Central memory CD8-positive, alpha-beta T cell (primary cell): Measurements from ENCODE around the gene CELF6.

Source experiments
- ATAC-seq: fragments of 150-1000 bp; cut with Tn5 transposase; replicated peaks from 2 replicates; pipeline ENCODE4 v1.10.0; 2022; ENCODE audit warnings: mild to moderate bottlenecking, moderate FRiP score, moderate number of reproducible peaks; ENCODE audit not compliant: poor library complexity, severe bottlenecking; ENCODE audit errors: extremely low read depth
- DNase-seq, 2 donors: peaks; one replicate each; pipeline ENCODE4 v3.0.0; 2021; ENCODE audit warnings: low spot score in 2 of 2
- H3K27ac Mint-ChIP-seq: one replicate; pipeline ENCODE4 v1.8.0; 2022; ENCODE audit warnings: low read depth, mild to moderate bottlenecking, moderate library complexity, mixed read lengths
- H3K27me3 Mint-ChIP-seq: one replicate; pipeline ENCODE4 v1.8.0; 2022; ENCODE audit warnings: mixed read lengths
- H3K36me3 Mint-ChIP-seq: one replicate; pipeline ENCODE4 v1.8.0; 2022; ENCODE audit warnings: mild to moderate bottlenecking, moderate library complexity, mixed read lengths; ENCODE audit not compliant: insufficient read depth
- H3K4me1 Mint-ChIP-seq: one replicate; pipeline ENCODE4 v1.8.0; 2022; ENCODE audit warnings: mixed read lengths
- H3K4me3 Mint-ChIP-seq: one replicate; pipeline ENCODE4 v1.8.0; 2022; ENCODE audit warnings: mild to moderate bottlenecking, moderate library complexity, mixed read lengths
- H3K9me3 Mint-ChIP-seq: one replicate; pipeline ENCODE4 v1.8.0; 2022; ENCODE audit warnings: mixed read lengths

The CELF6 gene

DNA sequence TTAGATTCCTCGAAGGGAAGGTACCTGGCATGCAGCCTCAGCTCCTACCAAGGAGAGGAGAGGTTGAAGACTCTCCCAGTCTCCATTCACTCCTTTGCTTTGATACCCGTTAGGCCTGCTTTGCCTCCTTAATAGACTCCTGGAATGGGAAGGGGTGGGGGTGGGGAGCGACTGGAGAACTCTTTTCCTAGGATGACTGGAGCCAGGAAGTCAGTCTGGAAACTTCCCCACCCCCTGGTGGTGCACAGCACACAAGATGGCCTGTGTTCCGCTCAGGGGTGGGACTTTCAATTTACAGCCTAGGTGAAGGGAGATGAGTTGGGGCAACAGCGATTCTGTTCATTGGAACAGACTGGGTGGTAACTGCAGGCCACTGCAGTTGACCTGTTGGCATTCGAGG lies 21.4 kb upstream of the CELF6 start:
- Mint-ChIP-seq H3K27ac (peak overlapping the region; percentile 68), H3K9me3 (no peaks in the 10 kb centered on the region), H3K36me3 (peaks cover 13% of the 10 kb centered on the region), H3K4me1 (no peaks in the 10 kb centered on the region), H3K4me3 (no peak overlapping the region), H3K27me3 (no peaks in the 10 kb centered on the region)
- DNase-seq: no peak
- no peak for ATAC-seq

DNA sequence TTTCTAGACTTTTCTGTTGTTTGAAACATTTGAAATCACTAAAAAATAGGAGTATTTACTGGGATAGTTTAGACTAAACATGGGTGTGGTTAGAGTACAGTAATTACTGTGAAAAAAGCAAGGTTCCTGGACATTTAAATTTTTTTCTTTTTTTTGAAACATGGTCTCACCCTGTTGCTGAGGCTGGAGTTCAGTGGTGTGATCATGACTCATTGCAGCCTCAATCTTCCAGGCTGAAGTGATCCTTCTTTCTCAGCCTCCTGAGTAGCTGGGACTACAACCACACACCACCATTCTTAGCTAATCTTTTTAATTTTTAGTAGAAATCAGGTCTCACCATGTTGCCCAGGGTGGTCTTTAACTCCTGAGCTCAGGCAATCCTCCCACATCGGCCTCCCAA lies 20.4 kb upstream of the CELF6 start:
- Mint-ChIP-seq H3K27me3 (no peaks in the 10 kb centered on the region), H3K9me3 (no peaks in the 10 kb centered on the region), H3K4me1 (no peaks in the 10 kb centered on the region), H3K27ac (no peak overlapping the region), H3K4me3 (no peak overlapping the region), H3K36me3 (peaks cover 10% of the 10 kb centered on the region)
- ATAC-seq (no peak), DNase-seq (no peak)

DNA sequence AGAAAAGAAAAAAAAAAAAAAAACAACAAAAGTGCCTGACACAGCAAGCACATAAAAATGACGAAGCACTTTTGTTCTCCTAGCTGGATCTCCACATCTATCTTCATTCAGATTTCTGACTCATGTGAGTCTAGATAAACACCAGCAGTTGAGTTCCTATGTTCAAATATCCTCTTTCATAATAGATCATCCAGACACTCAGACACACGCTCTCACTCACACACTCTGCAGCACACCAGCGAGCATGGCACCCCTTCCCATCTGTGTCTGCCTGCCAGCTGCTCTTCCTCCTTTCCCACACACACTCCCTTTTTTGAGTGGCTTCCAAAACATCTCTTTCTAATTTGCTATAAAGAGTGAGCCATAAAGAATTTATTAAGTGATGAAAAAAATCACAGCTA lies 19.8 kb upstream of the CELF6 start:
- Mint-ChIP-seq H3K27ac (no peak overlapping the region), H3K27me3 (no peaks in the 10 kb centered on the region), H3K4me3 (no peak overlapping the region), H3K9me3 (no peaks in the 10 kb centered on the region), H3K4me1 (no peaks in the 10 kb centered on the region), H3K36me3 (peaks cover 10% of the 10 kb centered on the region)
- no peak for DNase-seq
- no peak for ATAC-seq

DNA sequence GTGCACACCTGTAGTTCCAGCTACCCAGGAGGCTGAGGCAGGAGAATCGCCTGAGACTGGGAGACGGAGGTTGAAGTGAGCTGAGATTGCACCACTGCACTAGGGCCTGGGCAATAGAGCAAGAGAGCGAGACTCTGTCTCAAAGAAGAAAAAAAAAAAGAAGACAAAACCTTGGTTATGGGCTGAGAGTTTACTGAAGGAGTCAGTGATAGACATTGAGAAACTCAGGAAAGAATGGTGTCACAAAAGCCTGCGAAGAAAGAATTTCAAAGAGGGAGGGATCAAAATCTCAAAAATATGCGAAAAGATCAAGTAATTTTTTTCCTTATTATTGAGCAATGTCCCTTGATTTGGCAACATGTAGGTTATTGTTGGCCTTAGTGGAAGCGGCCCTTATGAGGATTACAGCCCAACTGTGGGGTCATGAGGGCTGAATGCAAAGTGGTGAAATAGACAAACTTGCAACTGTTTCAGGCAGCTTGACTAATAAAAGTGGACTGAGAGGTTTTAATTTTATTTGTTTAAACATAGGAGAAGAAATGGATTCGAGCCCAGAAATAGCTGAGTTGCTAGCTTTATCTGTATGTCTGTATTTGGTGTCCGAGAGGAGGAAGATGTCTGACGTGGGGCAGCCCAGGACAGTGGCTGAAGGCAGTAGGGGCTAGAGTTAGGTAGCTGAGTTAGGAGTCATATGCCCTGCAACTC lies 18.8 kb upstream of the CELF6 start:
- ATAC-seq: no peak

DNA sequence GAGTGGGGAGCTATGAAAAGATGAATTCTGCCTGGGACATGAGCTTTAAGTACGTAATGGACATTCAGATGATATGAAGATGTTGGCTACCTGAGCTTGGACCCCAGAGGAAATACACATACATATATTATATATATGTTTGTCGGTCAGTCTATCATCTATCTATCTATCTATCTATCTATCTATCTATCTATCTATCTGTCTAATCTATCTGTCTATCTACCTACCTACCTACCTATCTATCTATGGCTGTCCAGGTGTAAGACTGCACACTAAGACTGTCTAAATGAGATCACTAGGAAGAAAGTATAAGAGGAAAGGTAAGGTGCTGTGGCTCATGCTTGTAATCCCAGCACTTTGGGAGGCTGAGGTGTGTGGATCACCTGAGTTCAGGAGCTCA lies 18.2 kb upstream of the CELF6 start:
- DNase-seq (no peak), ATAC-seq (no peak)
- Mint-ChIP-seq H3K36me3 (peaks cover 10% of the 10 kb centered on the region), H3K9me3 (no peaks in the 10 kb centered on the region), H3K27ac (no peak overlapping the region), H3K27me3 (no peaks in the 10 kb centered on the region), H3K4me1 (no peaks in the 10 kb centered on the region), H3K4me3 (no peak overlapping the region)

More for the DNA sequence above, 18.8 kb upstream of the CELF6 start:
- no peaks in the 10 kb centered on the region for H3K9me3 Mint-ChIP-seq
- no peak overlapping the region for H3K4me3 Mint-ChIP-seq
- H3K36me3 Mint-ChIP-seq: peaks cover 10% of the 10 kb centered on the region
- no peak overlapping the region for H3K27ac Mint-ChIP-seq
- no peak for DNase-seq
- no peaks in the 10 kb centered on the region for H3K27me3 Mint-ChIP-seq
- no peaks in the 10 kb centered on the region for H3K4me1 Mint-ChIP-seq

DNA sequence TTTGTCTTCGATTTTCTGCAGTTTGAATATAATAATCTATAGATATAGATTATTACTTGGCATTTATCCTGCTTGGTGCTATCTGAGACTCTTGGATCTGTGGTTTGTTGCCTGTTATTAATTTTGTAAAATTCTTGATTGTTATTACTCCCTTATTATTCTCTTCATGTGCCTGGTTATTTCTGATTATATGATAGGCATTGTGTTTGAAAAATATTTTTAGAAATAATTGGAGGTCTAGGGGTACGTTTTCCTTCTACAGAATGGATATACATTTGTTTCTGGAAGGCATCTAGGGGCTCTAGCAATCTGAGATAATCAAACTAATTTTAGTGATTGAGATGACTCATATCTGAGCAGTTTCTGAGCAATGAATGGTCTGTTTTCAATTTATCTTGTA lies 14.9 kb upstream of the CELF6 start:
- Mint-ChIP-seq H3K27ac (no peak overlapping the region), H3K9me3 (no peaks in the 10 kb centered on the region), H3K4me1 (no peaks in the 10 kb centered on the region), H3K36me3 (peaks cover 11% of the 10 kb centered on the region), H3K27me3 (no peaks in the 10 kb centered on the region), H3K4me3 (no peak overlapping the region)
- ATAC-seq: no peak
- no peak for DNase-seq

DNA sequence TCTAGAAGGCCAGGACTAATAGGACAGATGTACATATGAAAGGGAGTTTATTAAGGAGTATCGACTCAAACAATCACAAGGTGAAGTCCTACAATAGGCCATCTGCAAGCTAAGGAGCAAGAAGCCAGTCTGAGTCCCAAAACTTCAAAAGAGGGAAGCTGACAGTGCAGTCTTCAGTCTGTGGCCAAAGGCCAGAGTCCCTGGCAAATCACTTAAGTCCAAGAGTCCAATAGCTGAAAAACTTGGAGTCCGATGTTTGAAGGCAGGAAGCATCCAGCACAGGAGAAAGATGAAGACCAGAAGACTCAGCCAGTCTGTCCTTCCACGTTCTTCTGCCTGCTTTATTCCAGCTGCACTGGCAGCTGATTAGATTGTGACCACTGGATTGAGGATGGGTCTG lies 11.1 kb upstream of the CELF6 start:
- DNase-seq: no peak
- peaks cover 21% of the 10 kb centered on the region for H3K36me3 Mint-ChIP-seq
- H3K9me3 Mint-ChIP-seq: no peaks in the 10 kb centered on the region
- no peak overlapping the region for H3K4me3 Mint-ChIP-seq
- no peak for ATAC-seq
- no peaks in the 10 kb centered on the region for H3K27me3 Mint-ChIP-seq
- no peaks in the 10 kb centered on the region for H3K4me1 Mint-ChIP-seq
- H3K27ac Mint-ChIP-seq: no peak overlapping the region

DNA sequence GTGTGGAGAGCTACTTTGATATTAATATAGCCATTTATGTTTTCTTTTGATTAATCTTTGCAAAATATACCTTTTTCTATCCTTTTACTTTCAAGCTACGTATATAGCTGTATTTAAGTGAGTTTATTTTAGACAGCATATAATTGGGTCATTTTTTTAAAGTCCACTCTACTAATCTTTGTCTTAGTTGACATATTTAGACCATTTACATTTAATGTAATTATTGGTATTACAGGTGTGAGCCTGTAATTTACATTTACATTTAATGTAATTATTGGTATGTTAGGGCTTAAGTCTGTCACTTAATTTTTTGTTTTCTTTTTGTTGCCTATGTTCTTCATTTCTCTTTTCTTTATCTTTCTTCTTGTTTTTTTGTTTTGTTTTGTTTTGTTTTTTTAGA lies 3.8 kb upstream of the CELF6 start:
- Mint-ChIP-seq H3K9me3 (peaks cover 5% of the 10 kb centered on the region), H3K27ac (no peak overlapping the region), H3K36me3 (peaks cover 13% of the 10 kb centered on the region), H3K4me3 (no peak overlapping the region), H3K4me1 (peaks cover 14% of the 10 kb centered on the region), H3K27me3 (no peaks in the 10 kb centered on the region)
- ATAC-seq (no peak), DNase-seq (no peak)

DNA sequence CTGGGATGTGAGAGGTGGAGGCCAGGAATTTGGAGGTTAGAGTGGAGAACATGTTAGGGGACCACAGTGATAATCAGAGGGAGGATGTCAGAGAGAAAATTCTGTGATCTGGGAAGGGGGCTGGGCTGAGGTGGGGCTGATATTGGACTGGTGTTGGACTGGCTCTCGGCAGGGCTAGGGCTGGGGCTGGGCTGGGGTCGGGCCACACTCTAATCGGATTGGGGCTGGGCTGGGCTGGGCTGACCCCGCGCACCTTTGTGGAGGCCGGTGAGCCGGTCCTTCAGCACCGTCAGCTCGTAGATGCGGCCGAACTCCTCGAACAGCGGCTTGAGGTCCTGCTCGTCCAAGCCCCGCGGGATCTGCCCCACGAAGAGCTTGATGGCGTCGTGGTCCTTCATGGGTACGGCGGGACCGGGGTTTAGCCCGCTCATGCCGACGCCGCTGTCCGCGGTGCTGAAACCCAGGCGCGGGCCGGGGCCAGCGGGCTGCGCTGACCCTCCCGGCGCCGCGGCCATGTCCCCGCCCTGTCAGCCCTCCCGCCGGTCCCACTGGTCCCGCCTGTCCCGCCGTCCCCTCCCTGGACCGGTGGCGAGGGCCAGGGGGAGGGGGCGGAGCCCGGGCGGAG lies 485 bp downstream of the CELF6 start:
- H3K4me3 Mint-ChIP-seq: peak overlapping the region; percentile 79
- peaks cover 6% of the 10 kb centered on the region for H3K36me3 Mint-ChIP-seq
- ATAC-seq (peak; percentile 22), DNase-seq (peak; percentile 23 to 27)
- H3K4me1 Mint-ChIP-seq: peaks cover 19% of the 10 kb centered on the region
- H3K9me3 Mint-ChIP-seq: peaks cover 5% of the 10 kb centered on the region
- H3K27ac Mint-ChIP-seq: peak overlapping the region; percentile 76
- H3K27me3 Mint-ChIP-seq: no peaks in the 10 kb centered on the region

DNA sequence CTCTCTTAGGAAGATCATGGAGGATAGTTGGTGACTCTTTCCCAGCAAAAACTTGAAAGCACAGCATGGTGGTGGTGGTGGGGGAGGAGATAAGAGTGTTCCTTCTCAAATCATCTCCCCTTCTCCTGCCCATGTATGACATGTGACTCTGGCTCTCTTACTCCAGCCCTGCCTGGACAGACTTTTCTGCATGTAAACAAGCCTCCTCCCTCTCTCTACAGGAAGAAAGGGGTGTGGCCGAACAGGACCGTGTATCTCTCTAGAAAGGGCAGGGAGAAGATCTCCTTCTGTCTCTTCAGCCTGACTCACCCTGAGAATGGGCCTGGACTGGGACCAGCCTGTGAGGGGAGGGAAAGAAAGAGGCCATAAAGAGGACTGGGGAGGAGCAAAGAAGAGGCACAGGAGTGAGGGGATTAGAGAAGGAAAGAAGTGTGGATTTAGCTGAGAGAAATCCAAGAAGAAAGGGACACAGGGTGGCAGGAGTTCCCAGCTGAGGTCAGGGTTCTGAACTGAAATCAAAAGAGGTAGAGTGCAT lies 1.5 kb downstream of the CELF6 start:
- Mint-ChIP-seq H3K4me3 (peak overlapping the region; percentile 71), H3K9me3 (no peaks in the 10 kb centered on the region), H3K27ac (peak overlapping the region; percentile 76), H3K36me3 (peaks cover 6% of the 10 kb centered on the region), H3K4me1 (peaks cover 19% of the 10 kb centered on the region), H3K27me3 (no peaks in the 10 kb centered on the region)
- no peak for DNase-seq
- ATAC-seq: no peak

DNA sequence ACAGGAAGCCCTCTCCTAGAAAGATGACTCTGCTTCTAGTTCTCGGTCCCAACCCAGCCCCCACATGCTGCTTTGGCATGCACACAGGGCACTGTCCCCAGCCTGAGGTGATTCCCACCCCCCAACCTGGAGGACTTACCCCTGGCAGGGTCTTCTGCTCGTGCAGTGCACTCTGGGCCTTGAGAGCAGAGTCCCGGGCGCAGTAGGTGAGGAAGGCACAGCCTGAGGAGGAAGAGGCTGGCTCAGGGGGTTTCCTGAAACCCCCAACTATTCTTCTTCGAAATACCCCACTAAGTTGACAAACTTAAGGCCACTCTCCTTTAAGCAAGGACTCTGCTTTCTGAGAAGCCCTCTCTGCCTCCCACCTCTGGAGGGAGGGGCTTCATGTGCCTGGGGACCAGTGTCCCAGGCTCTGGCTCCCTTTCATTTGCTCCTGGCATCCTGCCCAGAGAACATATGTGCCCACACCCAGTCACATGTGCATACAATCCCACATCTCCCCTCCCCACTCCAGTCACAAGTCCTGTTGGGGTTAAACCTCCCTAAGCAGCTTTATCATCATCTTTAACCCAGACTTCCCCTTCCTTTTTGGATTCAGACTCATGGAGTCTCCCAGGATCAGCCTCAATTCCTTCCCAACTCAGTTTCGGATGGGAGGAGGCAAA lies 4.1 kb downstream of the CELF6 start:
- Mint-ChIP-seq H3K4me3 (no peak overlapping the region), H3K27me3 (no peaks in the 10 kb centered on the region)

DNA sequence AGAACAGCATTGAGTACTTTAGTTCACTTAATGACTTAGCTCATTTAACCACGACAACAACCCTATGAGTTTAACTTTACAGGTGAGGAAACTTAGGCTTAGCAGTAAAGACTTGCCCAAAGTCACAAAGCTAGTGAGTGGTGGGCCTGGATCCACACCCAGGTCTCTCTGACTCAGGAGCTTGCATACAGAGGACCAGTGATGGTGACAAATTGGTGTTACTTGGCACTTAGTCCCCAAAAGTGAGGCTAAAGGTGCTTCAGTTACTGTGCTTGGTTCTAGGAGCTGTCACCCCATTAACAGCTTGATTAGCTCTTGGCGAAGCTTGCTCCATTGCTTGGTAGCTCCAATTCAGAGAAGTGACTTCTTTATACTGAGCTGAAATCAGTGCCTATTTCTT lies 6.1 kb downstream of the CELF6 start:
- Mint-ChIP-seq H3K9me3 (no peaks in the 10 kb centered on the region), H3K27ac (no peak overlapping the region), H3K4me1 (peaks cover 6% of the 10 kb centered on the region), H3K4me3 (no peak overlapping the region), H3K27me3 (no peaks in the 10 kb centered on the region), H3K36me3 (peaks cover 4% of the 10 kb centered on the region)
- ATAC-seq (no peak), DNase-seq (no peak)

More for the DNA sequence above, 4.1 kb downstream of the CELF6 start:
- no peak for DNase-seq
- H3K36me3 Mint-ChIP-seq: peaks cover 5% of the 10 kb centered on the region
- no peaks in the 10 kb centered on the region for H3K9me3 Mint-ChIP-seq
- H3K27ac Mint-ChIP-seq: no peak overlapping the region
- no peak for ATAC-seq
- peaks cover 19% of the 10 kb centered on the region for H3K4me1 Mint-ChIP-seq

DNA sequence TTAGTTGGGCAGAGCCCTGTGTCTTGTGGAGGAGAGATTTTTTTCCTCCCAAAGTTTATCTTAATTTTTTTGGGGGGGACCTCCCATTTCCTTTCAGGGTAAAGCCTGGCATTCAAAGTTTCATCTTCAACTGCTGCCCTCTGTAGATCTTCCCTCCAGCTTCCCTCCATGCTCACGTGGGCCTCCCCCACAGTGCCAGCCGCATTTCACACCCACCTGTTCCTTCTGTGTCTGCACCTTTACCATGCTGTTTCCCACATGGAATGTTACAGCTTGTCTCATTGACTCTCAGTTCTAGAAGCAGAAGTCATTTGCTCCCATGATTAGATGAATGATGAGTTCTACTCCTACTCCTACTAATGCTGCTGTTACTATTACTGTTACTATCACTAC lies 6.5 kb downstream of the CELF6 start:
- peaks cover 5% of the 10 kb centered on the region for H3K36me3 Mint-ChIP-seq
- DNase-seq (no peak), ATAC-seq (no peak)
- peaks cover 2% of the 10 kb centered on the region for H3K4me1 Mint-ChIP-seq
- H3K9me3 Mint-ChIP-seq: no peaks in the 10 kb centered on the region
- H3K4me3 Mint-ChIP-seq: no peak overlapping the region
- H3K27ac Mint-ChIP-seq: no peak overlapping the region
- no peaks in the 10 kb centered on the region for H3K27me3 Mint-ChIP-seq
